GM19463 (cell line): Measurements from ENCODE around the gene OBSCN.

Experiments
- ATAC-seq: cut with Tn5 transposase; IDR thresholded peaks from one replicate; pipeline ENCODE4 v1.9.1; 2021; ENCODE audit warnings: mild to moderate bottlenecking, moderate library complexity; ENCODE audit not compliant: unreplicated experiment

Gene OBSCN

DNA sequence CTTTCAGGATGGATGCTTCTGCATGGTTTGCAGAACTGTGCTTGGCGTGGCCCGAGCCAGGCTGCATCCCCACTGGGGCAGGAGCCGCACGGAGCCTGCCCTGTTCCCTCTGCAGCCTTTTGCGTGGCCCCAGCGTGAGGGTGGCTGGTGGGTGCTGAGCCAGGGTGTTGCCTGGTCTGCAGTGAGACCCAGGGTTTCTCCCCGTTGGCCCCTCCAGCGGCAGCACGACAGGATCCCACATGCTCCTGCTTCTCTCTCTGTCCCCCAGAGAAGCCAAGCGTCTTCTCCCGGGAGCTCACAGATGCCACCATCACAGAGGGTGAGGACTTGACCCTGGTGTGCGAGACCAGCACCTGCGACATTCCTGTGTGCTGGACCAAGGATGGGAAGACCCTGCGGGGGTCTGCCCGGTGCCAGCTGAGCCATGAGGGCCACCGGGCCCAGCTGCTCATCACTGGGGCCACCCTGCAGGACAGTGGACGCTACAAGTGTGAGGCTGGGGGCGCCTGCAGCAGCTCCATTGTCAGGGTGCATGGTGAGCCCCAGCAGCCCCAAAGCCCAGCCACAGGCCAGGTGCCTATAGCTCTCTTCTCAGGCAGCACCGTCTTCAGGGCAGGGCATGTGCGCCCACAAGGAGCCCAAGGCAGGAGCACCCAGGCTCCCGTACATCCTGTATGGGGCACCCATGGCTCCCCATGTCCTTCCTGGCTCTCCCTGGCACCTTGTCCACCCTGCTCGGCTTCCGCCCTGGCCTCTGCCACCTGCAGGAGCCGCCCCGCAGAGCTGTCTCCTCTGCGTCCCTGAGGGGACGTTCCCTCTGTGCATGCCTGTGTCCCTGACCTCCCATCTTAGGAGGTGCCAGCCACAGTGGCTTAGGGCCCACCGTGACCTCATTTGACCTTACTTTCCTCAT is 78.9 kb downstream of the OBSCN start:
- no peak for ATAC-seq

DNA sequence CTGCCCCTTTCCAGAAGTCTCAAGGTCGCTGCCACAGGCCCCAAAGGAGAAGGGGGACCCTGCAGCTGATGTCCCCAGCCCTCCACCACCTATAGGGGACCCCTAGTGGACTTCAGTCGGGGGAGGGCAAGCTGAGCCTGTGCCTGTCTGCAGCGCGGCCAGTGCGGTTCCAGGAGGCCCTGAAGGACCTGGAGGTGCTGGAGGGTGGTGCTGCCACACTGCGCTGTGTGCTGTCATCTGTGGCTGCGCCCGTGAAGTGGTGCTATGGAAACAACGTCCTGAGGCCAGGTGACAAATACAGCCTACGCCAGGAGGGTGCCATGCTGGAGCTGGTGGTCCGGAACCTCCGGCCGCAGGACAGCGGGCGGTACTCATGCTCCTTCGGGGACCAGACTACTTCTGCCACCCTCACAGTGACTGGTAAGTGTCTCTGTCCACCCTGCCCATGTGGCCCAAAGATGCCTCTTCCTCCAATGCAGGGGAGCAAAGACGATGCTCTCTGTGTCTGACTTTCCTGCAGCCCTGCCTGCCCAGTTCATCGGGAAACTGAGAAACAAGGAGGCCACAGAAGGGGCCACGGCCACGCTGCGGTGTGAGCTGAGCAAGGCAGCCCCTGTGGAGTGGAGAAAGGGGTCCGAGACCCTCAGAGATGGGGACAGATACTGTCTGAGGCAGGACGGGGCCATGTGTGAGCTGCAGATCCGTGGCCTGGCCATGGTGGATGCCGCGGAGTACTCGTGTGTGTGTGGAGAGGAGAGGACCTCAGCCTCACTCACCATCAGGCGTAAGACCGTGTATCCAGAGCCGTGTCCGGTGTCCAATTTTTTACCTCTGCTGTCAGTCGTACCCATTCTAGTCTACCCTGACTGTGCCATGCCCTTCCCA is 79.9 kb downstream of the OBSCN start:
- no peak for ATAC-seq

DNA sequence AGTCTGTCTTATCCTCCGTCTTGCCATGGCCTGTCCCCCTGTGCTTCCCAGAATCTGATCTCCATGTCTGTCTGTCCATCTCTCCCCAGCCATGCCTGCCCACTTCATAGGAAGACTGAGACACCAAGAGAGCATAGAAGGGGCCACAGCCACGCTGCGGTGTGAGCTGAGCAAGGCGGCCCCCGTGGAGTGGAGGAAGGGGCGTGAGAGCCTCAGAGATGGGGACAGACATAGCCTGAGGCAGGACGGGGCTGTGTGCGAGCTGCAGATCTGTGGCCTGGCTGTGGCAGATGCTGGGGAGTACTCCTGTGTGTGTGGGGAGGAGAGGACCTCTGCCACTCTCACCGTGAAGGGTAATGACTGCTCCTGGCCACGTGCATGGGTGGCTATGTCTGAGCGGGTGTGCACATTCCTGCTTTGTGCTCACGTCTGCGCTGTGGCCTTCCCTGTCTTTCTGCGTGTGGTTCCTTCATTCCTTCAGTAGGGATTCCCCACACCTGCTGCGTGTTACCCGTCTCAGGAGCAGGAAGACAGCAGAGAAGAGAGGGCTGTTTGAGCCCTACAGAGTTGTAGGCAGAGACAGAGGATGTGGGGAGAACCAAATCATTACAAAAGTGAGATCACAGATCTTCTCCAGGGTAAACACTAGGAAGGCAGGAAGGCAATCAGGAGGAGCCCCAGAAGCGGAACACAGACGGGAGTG is 80.8 kb downstream of the OBSCN start:
- ATAC-seq, result no peak

DNA sequence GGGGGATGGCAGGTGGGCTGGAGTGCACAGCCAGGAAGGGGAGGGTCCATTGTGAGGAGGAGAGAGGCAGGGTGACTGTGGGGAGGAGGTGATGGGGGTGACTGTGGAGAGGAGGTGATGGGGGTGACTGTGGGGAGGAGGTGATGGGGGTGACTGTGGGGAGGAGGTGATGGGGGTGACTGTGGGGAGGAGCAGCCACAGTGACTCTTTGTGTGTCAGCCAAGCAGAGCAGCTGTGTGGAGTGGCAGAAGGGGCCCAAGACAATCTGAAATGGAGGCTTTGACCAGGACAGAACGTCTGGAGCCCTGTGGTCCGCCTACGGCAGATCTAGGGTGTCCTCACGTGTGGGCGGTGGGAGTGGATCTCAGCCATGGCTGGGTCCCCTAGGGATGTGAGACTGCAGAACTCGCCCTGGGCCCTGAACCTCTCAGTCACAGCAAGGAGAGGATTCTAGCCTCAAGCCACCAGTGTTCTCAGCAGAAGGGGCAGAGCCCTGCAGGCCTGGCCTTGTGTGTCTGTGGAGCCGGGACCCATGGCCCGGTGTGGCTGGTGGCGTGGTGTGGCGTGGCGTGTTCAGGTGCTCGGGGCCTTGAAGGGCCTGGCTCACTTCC is 81.5 kb downstream of the OBSCN start:
- ATAC-seq, result no peak

DNA sequence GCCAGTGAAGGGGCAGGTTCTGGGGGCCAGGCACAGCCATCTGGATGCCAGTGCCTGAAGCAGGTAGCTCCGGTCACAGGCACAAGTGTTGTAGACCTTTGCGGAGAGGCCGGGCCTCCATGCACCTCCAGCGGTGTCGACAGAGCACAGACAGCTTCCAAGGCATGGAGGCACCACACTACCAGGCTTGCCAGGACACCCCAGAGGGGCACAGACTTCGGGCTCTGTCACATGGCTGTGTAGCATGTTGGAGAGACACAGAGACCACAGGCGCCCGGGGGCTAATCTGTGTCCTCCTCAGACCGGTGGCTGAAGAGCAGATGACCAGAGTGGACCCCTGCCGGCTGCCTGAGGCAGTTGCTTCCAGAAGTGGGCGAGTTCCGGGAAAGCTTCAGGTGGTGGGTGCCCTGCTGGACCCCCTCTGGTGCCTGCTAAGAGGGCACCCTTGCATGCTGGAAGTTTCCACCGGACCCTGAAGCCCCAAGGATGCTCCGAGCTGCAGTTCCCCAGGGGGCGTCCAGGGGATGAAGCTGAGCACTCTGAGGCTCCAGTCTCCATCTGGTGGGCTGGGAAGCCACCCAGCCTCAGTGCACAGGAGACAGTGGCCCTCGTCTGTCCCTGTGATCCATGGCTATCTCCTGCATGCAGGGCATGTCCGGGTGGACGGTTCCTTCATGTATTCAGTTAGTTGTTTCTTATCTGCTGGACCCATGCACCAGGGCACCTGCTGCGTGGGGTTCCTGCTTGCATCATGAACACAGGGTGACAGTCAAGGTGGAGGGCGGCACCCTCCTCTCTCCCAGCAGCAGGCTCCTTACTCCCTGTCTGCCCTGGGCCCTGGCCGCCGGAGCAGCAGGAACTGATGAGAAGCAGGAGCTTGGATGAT is 82.4 kb downstream of the OBSCN start:
- no peak for ATAC-seq

DNA sequence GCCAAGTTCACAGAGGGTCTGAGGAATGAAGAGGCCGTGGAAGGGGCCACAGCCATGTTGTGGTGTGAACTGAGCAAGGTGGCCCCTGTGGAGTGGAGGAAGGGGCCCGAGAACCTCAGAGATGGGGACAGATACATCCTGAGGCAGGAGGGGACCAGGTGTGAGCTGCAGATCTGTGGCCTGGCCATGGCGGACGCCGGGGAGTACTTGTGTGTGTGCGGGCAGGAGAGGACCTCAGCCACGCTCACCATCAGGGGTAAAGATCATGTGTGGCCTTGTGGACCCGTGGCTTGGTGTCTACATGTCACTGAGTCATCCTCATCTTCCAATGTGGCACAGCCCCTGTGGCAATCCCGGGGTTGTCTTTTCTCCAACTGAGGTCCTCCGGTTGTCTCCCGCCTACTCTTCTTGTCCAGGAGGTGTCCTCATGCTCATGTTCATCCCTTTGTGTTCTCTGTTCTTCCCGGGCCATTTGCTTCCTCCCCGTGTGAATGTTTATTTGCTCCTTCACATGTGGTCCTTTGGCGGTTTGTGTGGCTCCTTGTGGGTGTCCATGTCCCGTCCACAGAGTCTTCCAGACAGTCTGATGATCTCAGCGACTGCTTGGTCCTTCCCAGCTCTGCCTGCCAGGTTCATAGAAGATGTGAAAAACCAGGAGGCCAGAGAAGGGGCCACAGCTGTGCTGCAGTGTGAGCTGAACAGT is 84.2 kb downstream of the OBSCN start:
- ATAC-seq, result no peak

DNA sequence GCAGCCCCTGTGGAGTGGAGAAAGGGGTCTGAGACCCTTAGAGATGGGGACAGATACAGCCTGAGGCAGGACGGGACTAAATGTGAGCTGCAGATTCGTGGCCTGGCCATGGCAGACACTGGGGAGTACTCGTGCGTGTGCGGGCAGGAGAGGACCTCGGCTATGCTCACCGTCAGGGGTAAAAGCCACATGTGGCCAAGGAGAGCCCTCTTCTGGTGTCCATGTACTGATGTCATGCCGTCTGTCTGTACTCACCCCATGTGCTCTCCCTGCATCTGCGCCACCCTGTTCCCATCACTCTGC is 84.7 kb downstream of the OBSCN start:
- no peak for ATAC-seq

DNA sequence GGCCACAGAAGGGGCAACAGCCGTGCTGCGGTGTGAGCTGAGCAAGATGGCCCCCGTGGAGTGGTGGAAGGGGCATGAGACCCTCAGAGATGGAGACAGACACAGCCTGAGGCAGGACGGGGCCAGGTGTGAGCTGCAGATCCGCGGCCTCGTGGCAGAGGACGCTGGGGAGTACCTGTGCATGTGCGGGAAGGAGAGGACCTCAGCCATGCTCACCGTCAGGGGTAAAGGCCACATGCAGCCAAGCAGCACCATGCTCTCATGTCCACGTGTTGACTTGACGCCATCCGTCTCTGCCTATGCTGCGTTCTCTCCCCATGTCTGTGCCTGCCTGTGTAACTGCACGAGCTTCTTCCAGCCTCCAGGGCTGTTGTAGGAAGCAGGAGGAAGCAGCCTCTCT is 85.5 kb downstream of the OBSCN start:
- no peak for ATAC-seq

DNA sequence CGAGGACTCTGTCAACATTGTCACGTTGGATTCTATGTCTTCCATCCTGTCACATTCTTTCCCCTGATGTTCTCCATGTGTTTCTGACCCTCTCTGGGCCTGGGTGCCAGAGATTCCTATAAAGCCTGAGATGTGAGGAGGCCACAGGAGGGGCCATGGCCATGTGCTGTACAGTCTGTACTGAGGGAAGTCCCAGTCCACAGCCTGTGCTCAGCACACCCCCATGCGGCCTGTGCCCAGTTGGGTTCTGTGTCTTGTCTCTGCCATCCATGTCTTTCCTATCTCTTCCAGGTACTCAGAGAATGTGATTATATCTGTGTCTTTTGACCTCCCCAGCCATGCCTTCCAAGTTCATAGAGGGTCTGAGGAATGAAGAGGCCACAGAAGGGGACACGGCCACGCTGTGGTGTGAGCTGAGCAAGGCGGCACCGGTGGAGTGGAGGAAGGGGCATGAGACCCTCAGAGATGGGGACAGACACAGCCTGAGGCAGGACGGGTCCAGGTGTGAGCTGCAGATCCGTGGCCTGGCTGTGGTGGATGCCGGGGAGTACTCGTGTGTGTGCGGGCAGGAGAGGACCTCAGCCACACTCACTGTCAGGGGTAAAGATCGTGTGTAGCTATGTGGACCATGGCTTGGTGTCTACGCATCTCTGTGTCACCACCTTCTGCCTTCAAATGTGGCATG is 86.1 kb downstream of the OBSCN start:
- ATAC-seq, result no peak

DNA sequence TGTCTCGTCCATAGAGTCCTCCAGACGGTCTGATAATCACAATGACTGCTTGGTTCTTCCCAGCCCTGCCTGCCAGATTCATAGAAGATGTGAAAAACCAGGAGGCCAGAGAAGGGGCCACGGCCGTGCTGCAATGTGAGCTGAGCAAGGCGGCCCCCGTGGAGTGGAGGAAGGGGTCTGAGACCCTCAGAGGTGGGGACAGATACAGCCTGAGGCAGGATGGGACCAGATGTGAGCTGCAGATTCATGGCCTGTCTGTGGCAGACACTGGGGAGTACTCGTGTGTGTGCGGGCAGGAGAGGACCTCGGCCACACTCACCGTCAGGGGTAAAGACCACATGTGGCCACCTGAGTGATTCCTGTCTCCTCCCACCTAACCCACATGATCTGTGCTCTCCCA is 86.9 kb downstream of the OBSCN start:
- ATAC-seq, result no peak

DNA sequence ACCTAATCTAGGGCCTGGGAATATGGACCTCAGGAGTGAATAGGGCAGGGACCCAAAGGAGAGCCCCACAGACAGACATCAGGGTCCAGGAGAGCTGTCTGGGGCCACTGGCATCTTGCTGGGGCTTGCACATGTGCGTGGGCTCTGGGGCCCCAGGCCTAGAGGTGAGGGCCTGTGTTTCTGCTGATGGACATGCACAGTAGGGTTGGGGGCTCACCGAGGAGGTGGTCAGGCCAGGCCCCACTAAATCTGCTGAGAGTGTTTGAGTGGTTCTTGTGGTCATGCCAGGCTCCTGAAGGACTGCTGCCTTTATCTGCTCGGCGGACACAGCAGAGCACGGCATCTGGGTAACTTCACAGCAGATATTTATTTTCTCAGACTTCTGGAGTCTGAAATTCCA is 87.4 kb downstream of the OBSCN start:
- no peak for ATAC-seq

DNA sequence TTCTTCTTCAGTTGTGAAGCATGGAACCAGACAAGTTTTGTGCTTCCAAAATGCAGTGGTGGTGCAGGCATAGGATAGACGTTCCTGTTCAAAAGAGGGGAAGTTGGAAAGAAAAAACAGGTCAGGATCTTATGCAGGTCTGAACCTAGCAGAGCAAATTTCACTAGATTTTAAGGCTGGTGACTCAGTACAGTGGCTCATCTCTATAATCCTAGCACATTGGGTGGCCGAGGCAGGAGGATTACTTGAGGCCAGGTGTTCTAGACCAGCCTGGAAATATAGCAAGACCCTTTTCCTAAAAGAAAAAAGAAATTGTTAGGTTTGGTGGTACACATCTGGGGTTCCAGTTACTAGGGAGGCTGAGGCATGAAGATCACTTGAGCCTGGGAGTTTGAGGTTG is 88.1 kb downstream of the OBSCN start:
- ATAC-seq, result no peak

DNA sequence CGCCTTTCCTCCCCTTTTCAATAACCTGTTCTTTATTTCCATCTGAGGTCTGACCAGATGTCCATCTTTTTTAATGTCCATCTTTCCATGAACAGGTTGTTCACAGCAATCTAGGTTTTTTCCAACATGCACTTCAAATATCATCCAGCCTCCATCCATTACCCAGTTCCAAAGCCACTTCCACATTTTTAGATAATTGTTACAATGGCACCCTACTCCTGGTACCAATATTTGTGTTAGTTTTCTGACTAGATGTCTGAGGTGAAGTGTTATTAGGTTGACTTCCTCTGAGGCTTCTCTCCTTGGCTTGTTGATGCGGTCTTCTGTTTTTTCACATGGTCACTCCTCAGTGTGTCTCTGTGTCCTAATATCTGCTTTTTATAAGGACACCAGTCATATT is 89.4 kb downstream of the OBSCN start:
- ATAC-seq, result no peak

DNA sequence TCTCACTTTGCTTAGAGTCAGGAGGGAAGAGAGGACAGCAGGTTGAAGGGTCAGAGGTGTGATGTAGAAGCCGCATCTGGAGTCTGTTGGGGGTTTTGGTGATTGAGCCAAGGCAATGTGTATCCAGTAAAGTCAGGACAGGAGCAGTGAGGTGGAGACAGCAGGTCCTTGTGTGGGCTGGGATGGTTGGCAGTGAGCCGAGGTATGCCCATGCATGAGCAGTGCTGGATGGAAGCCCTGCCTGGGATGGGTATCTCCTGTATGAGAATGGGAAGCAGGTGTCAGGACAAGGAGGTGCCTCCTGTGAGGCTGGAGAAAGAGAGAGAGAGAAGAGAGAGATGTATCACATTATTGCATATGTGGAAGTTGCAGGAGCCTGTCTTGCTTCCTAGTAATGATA is 90.0 kb downstream of the OBSCN start:
- no peak for ATAC-seq

DNA sequence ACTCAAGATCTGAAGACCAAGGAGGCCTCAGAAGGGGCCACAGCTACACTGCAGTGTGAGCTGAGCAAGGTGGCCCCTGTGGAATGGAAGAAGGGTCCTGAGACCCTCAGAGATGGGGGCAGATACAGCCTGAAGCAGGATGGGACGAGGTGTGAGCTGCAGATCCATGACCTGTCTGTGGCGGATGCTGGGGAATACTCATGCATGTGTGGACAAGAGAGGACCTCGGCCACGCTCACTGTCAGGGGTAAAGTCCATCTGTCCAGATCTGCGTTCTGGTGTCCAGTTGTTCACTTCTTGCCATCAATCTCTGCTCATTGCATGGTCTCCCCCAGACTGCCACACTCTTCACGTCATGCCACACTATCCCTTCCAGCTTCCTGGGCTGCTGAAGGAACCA is 90.6 kb downstream of the OBSCN start:
- ATAC-seq, result no peak

DNA sequence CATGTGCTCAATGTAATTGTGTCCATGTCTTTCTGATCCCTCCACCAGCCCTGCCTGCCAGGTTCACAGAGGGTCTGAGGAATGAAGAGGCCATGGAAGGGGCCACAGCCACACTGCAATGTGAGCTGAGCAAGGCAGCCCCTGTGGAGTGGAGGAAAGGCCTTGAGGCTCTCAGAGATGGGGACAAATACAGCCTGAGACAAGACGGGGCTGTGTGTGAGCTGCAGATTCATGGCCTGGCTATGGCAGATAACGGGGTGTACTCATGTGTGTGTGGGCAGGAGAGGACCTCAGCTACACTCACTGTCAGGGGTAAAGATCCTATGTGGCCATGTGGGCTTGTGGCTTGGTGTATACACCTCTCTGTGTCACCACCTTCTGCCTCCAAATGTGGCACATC is 91.4 kb downstream of the OBSCN start:
- ATAC-seq, result no peak

DNA sequence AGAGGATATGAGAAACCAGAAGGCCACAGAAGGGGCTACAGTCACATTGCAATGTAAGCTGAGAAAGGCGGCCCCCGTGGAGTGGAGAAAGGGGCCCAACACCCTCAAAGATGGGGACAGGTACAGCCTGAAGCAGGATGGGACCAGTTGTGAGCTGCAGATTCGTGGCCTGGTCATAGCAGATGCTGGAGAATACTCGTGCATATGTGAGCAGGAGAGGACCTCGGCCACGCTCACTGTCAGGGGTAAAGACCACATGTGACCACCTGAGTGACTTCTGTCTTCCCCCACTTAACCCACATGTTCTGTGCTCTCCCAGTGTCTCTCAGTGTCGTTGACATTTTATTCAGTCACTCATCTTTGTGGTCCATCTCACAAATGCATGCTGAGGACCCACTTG is 92.1 kb downstream of the OBSCN start:
- no peak for ATAC-seq

DNA sequence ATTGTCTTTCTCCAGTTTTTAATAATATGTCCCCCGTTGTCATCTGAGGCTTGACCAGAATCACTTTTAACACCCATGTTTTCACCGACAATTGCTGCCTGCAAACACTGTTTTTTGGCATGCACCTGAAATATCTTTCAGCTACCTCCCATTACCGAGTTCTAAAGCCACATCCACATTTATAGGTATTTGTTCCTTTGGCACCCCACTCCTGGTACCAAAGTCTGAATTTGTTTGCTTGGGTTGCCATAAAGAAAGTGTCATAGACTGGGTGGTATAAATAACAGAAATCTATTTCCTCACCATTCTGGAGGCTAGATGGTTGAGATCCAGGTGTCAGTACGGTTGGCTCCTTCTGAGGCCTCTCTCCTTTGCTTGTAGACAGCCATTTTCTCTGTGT is 94.2 kb downstream of the OBSCN start:
- no peak for ATAC-seq

DNA sequence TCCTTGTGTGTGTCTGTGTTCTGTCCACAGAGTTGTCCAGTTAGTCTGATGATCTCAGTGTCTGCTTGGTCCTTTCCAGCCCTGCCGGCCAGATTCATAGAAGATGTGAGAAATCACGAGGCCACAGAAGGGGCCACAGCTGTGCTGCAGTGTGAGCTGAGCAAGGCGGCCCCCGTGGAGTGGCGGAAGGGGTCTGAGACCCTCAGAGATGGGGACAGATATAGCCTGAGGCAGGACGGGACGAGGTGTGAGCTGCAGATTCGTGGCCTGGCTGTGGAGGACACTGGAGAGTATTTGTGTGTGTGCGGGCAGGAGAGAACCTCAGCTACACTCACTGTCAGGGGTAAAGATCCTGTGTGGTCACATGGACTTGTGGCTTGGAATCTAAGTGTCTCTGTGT is 95.8 kb downstream of the OBSCN start:
- ATAC-seq, result no peak
